Stimulated activated CD4-positive, alpha-beta T cell treated with anti-CD3 and anti-CD28 coated beads, Interleukin-1b, Interleukin-23, amount 100 ng/mL, for 48 hours (primary cell): ENCODE results near the gene DUOXA2.

Experiments used
- DNase-seq: peaks from one replicate; pipeline ENCODE4 v3.0.0-alpha.2; 2020

The DUOXA2 gene

GRCh38 chr15:45138814-45139765 is 25.0 kb downstream of the DUOXA2 start:
- no peak for DNase-seq

- no peak for DNase-seq
Measured at GRCh38 chr15:45139770-45140169, 25.6 kb downstream of the DUOXA2 start.

DNA sequence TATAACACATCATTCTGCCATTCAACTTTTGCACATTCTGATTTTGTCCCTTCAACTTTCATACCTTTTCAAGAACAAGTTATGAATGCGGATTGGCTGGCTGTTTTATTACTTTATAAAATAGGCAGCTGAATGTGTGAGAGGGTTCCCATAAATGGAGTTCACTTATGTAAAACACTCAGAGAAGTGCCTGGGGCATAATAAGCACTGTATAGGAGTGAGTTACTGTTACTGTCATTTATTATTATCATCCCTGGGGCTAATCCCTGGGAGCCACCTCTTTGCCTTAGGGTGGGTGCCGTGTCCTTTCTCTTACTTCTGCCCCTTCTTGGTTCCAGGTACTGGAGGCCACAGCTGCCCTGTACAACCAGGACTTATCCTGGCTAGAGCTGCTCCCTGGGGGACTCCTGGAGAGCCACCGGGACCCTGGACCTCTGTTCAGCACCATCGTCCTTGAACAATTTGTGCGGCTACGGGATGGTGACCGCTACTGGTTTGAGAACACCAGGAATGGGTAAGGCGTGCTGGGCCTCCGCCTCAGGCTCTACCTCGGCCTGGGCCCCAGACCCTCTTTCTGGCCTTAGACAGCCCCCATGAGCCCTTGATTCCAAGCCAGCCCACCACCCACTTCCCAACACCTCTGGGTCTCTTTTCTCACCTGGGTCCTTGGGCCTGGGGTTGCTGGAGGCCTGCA is 26.6 kb downstream of the DUOXA2 start:
- no peak for DNase-seq

DNA sequence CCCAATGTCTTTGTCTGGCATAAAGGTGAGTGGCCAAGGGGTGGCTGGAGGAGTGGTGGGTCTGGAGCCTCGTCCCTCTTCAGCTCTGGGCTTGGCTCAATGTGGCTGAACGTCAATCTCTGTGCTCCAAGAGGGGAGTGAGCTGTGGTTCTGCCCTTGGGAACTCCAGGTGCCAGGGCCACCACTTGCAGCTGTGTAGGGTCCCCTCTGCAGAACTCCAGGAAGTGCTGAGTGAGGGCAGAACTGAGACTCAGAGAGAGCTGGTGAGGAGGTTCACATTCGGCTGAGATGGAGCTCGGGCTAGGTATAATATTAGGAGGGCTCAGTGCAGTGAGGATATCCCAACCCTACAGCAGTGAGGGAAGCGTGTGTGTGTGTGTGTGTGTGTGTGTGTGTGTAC is 27.3 kb downstream of the DUOXA2 start:
- DNase-seq: no peak

DNA sequence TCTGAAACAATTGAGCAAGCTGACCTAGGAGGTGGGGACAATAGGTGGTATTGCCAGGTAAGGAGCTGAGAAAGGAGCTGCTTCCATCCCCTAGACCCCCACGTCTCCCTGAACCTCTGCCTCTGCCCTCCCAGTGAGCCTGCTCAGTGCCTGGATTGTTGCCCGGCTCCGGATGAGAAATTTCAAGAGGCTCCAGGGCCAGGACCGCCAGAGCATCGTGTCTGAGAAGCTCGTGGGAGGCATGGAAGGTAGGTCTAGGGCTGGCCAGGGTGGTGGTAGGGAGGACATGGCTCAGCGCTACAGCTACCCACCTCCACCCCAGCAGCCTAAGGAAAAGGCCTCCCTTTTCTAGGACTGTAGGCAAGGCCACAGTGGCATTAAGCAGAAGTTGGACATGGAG is 28.9 kb downstream of the DUOXA2 start:
- no peak for DNase-seq

- no peak for DNase-seq
Measured at GRCh38 chr15:45143946-45144345, 29.8 kb downstream of the DUOXA2 start.

- no peak for DNase-seq
Measured at GRCh38 chr15:45144775-45145174, 30.6 kb downstream of the DUOXA2 start.

DNA sequence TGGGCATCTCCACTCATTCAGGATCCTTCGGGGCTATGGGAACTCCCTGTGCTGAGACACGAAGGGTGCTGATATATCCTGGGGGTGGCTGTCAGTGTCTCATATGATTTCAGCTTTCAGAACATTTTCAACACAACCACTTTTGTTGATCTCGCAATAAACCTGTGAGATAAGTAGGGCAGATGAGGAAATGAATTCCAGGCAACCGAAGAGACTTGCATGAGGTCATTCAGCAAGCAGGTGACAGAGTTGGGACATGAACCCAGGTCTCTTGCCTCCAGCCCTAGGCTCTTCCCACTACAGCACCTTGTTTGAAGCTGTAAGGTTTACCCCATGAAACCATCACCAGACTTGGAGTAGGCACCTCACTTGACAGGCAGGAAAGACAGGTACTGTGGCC is 32.3 kb downstream of the DUOXA2 start:
- no peak for DNase-seq

DNA sequence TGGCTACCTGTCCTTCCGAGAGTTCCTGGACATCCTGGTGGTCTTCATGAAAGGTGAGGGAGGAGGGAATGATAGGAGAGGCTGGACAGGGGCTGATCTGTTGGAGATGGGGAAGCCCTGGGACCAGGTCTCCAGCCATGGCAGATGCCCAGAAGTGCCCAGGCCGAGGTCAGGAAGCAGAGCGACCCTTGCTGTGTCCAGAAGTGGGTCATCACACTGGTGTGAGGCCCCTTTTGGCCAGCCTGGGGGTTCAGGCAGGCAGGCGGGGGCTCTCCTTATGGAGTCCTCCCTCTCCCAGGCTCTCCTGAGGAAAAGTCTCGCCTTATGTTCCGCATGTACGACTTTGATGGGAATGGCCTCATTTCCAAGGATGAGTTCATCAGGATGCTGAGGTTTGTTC is 33.5 kb downstream of the DUOXA2 start:
- no peak for DNase-seq

GRCh38 chr15:45148076-45149059 is 34.2 kb downstream of the DUOXA2 start:
- no peak for DNase-seq

- no peak for DNase-seq
Measured at GRCh38 chr15:45149060-45149459, 34.9 kb downstream of the DUOXA2 start.

DNA sequence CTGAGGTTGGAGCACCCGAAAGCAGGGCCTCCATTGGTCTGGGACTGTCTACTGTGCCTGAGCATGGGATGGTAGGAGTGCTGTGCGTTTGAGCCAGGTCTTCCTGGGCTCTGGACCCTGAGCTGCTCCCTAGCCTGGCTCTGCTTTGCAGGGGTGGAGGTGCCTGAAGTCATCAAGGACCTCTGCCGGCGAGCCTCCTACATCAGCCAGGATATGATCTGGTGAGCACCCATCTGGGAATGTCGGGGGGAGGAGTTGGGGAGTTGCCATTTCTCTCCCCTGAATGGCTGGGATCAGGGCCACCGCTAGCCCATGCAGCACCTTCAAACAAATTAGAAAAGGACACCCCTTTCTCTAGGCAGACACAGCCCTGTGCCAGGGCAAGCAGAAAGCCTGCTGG is 36.4 kb downstream of the DUOXA2 start:
- DNase-seq: no peak

DNA sequence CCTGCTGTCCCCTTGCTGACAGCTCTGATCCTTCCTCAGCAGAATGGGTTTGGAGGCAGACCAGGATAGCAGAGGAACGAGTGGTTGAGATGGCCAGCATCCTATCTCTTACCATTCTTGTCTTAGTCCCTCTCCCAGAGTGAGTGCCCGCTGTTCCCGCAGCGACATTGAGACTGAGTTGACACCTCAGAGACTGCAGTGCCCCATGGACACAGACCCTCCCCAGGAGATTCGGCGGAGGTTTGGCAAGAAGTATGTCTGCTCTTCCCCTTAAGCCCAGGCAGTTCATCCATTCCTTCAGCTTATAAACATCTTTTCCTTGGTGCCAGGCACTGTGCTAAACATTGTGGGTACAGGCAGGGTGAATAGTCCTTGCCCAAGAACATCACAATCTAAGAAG is 36.9 kb downstream of the DUOXA2 start:
- no peak for DNase-seq

DNA sequence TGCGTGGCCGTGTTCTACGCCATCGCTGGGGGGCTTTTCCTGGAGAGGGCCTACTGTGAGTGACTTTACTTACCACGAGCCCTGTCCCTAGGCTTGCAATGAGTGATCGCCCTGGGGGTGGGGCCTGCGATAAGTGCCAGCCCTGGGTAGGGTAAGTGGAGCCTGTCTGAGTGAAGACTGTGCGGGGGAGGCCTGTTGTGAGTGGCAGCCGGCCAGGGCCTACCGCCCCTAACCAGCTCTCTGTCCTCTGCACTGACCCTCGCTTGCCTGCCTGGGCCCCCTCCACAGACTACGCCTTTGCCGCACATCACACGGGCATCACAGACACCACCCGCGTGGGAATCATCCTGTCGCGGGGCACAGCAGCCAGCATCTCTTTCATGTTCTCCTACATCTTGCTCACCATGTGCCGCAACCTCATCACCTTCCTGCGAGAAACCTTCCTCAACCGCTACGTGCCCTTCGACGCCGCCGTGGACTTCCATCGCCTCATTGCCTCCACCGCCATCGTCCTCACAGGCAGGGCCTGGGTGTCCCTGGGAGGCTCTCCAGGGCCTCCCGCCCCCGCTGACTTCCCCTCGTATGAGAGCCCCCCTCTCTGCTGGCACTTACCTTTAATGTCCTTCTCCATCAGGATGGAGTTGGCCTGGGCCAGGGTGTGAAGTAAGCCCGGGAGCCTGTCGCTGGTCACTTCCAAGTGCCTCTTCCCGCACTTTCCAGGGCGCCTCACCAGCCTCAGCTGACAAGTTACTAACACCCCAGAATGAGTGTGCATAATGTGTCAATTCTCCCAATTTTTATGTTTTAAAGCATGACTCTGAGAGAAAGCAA is 38.1 kb downstream of the DUOXA2 start:
- no peak for DNase-seq

DNA sequence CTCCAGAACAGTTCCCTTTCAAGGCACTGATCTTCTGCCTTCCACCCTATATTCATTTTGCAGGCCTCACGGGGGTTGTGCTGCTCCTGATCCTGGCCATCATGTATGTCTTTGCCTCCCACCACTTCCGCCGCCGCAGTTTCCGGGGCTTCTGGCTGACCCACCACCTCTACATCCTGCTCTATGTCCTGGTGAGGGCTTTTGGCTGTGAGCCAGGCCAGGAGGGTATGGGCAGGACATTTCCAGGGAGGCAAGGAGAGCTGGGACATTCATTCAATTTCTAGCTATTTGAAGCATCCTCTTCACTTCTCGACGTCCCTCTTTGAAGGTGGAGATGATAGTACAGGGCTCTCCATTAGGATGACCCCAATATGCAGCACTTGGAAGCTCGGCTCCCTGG is 41.6 kb downstream of the DUOXA2 start:
- DNase-seq: no peak

DNA sequence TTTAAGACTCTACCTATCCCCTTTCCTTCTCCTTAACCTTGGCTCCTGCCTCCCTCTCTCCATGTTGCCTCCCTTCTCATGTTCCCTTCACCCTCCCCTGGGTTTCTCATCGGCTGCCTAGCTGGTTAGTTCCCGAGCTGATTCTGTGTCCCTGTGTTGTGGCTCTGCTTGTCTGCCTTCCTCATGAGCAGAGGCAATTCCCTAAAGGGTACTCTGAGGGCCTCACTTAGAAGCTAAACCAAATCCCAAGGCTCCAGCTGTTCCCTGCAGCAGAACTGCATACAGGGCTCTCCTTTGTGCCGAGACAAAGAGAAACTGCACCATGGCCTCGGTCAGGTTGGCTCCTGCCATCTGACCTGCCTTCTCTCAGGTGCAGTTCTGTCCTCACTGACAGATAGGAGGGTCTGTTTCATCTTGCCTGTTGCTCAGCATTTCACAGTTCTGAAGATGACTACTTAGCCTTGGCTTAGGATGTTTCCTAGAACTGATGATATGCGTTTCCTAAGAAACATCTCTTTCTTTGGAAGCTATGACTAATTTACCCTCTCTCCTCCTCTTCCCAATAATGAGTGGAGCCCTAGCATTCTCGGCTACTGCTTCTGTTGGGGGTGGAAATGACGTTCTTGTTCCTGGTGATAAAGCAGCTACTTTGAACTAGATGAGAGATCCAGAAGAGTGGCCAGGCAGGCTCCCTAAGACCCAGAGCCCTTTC is 42.8 kb downstream of the DUOXA2 start:
- DNase-seq: no peak

GRCh38 chr15:45157974-45158373 is 43.8 kb downstream of the DUOXA2 start:
- peak; percentile 24 for DNase-seq

DNA sequence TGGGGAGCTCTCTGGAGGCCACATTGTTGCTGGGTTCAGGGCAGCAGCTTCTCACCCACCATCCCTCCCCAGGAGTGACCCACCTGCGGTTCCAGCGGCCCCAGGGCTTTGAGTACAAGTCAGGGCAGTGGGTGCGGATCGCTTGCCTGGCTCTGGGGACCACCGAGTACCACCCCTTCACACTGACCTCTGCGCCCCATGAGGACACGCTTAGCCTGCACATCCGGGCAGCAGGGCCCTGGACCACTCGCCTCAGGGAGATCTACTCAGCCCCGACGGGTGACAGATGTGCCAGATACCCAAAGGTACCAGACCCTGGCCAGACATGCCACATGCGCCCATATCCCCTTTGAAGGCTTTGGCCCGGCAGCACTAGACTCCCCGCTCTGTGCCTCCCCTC is 47.5 kb downstream of the DUOXA2 start:
- no peak for DNase-seq

DNA sequence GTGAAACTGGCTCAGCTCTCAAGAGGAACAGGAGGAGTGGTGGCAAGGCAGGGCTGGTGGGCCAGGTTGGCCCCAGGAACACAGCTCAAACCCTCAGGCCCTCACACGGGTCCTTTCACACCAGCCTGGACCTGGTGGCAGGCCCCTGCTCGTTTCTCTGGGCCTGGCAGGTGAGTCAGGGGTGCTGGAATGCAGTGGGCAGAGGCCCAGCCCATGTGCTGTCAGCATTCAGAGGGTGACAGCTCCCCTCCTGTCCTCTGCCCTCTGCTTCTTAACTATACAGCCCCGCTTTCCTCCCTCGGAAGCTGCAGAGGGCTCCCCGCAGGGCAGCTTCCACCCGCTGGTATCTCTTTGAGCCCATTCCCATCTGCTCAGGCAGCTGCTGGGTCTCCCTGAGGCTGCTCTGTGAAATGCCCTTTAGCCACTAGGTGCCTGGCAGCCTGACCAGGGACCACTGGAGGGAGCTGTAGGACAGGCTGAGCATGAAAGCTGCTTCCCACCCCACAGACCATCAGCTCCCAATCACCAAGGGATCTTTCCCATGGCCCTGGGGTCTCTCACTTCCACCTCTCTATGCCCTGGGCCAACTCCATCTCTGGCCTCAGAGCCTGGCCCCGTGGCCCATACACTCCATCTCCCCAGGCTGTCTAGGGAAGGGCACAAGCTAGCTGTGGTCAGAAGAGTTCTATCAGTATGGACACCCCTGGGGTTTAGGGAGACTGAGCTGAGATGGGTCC is 48.8 kb downstream of the DUOXA2 start:
- DNase-seq: peak; percentile 56

DNA sequence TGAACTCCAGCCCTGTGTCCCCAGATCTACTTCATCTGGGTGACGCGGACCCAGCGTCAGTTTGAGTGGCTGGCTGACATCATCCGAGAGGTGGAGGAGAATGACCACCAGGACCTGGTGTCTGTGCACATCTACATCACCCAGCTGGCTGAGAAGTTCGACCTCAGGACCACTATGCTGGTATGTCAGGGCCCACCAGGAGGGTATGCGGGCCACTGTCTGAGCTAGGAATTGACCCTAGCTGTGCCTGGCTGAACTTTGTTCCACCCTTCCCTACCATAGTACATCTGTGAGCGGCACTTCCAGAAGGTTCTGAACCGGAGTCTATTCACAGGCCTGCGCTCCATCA is 49.4 kb downstream of the DUOXA2 start:
- no peak for DNase-seq

DNA sequence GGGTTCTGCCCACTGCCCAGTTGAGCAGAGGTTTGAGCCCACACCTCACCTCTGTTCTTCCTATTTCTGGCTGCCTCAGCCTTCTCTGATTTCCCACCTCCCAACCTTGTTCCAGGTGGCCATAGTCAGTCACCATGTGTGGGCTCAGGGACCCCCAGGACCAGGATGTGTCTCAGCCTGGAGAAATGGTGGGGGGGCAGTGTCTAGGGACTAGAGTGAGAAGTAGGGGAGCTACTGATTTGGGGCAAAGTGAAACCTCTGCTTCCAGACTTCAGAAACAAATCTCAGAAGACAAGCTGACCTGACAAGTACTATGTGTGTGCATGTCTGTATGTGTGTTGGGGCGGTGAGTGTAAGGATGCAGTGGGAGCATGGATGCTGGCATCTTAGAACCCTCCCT is 50.8 kb downstream of the DUOXA2 start:
- no peak for DNase-seq
